WTC11 (cell line): Measurements from ENCODE around the gene IL10RA. TPM values are rescaled to one million over a fixed set of nuclear protein-coding genes. Genes with fewer than 3 reads are reported as not detected.
A peak's percentile ranks its signal among the peaks of the same experiment; 100 is the strongest.

Experiments
- ATAC-seq: fragments of 200-7000 bp; cut with Tn5 transposase; 2 replicates; pipeline ENCODE4 v1.10.0; 2021; ENCODE audit warnings: mild to moderate bottlenecking, moderate library complexity
- CTCF ChIA-PET: fragments of 300-600 bp; sonication (Branson Sonifier 250); formaldehyde crosslinking; loops from one replicate; lab custom pipeline; 2021; ENCODE audit warnings: antibody characterized with exemption; lab: Charles Lee
- POLR2A ChIA-PET: fragments of 350-600 bp; sonication (Branson Sonifier 250); formaldehyde crosslinking; loops from one replicate; lab custom pipeline; 2021; ENCODE audit warnings: antibody characterized with exemption; lab: Charles Lee
- DNase-seq: peaks from one replicate; pipeline ENCODE4 v3.0.0; 2021; ENCODE audit warnings: low spot score
- H3K27ac Mint-ChIP-seq: 2 replicates; pipeline ENCODE4 v1.8.0; 2021; ENCODE audit warnings: mixed read lengths
- H3K27me3 Mint-ChIP-seq: 2 replicates; pipeline ENCODE4 v1.8.0; 2021; ENCODE audit warnings: low read depth, mild to moderate bottlenecking, moderate library complexity, mixed read lengths
- H3K36me3 Mint-ChIP-seq: 2 replicates; pipeline ENCODE4 v1.8.0; 2021; ENCODE audit warnings: mixed read lengths
- H3K4me1 Mint-ChIP-seq: 2 replicates; pipeline ENCODE4 v1.8.0; 2022; ENCODE audit warnings: mixed read lengths
- H3K4me3 Mint-ChIP-seq: 2 replicates; pipeline ENCODE4 v1.8.0; 2021; ENCODE audit warnings: mild to moderate bottlenecking, moderate library complexity, mixed read lengths
- H3K9me3 Mint-ChIP-seq: 2 replicates; pipeline ENCODE4 v1.8.0; 2021; ENCODE audit warnings: mixed read lengths
- ATF1 ChIP-seq: sonication (generic); formaldehyde crosslinking; IDR thresholded peaks from 2 replicates; pipeline ENCODE4 v1.8.1; 2023; ENCODE audit warnings: mild to moderate bottlenecking, moderate library complexity, missing genetic modification reagents
- ELF4 ChIP-seq: sonication (generic); formaldehyde crosslinking; IDR thresholded peaks from 2 replicates; pipeline ENCODE4 v1.8.1; 2022; ENCODE audit warnings: low read depth, mild to moderate bottlenecking, moderate library complexity, missing genetic modification reagents
- EMX1 ChIP-seq: fragments of 250-450 bp; sonication (Bioruptor Pico); IDR thresholded peaks from 2 replicates; pipeline ENCODE4 v1.8.0; 2021; ENCODE audit warnings: mild to moderate bottlenecking
- JUN ChIP-seq: sonication (generic); formaldehyde crosslinking; IDR thresholded peaks from 2 replicates; pipeline ENCODE4 v1.8.0; 2023; ENCODE audit warnings: mild to moderate bottlenecking, missing genetic modification reagents
- NFYB ChIP-seq: sonication (generic); formaldehyde crosslinking; conservative IDR thresholded peaks from 2 replicates; pipeline ENCODE4 v1.8.0; 2022; ENCODE audit warnings: low read depth, missing genetic modification reagents
- OVOL2 ChIP-seq: fragments of 250-450 bp; sonication (Bioruptor Pico); IDR thresholded peaks from 2 replicates; pipeline ENCODE4 v1.9.0; 2021; ENCODE audit warnings: mild to moderate bottlenecking, borderline replicate concordance
- SOX15 ChIP-seq: fragments of 250-450 bp; sonication (Bioruptor Pico); IDR thresholded peaks from 2 replicates; pipeline ENCODE4 v1.9.0; 2021; ENCODE audit warnings: mild to moderate bottlenecking
- TCF7 ChIP-seq: sonication (generic); formaldehyde crosslinking; IDR thresholded peaks from 2 replicates; pipeline ENCODE4 v1.8.0; 2022; ENCODE audit warnings: mild to moderate bottlenecking, low read depth, missing genetic modification reagents, moderate library complexity
- TEAD1 ChIP-seq: sonication (generic); formaldehyde crosslinking; IDR thresholded peaks from 2 replicates; pipeline ENCODE4 v1.8.0; 2022; ENCODE audit warnings: mild to moderate bottlenecking, missing genetic modification reagents
- ZNF232 ChIP-seq: sonication (generic); formaldehyde crosslinking; IDR thresholded peaks from 2 replicates; pipeline ENCODE4 v1.8.0; 2022; ENCODE audit warnings: mild to moderate bottlenecking, missing genetic modification reagents
- ZNF416 ChIP-seq: fragments of 250-450 bp; sonication (Bioruptor Pico); IDR thresholded peaks from 2 replicates; pipeline ENCODE4 v1.9.0; 2021; ENCODE audit warnings: mild to moderate bottlenecking, inconsistent platforms
- total RNA-seq: library from RNA; stranded (reverse); gene quantifications from 3 replicates; pipeline ENCODE4 v1.2.3, GENCODE V29; 2021
- TF ChIP-seq, protein P1 (sequence below): sonication (generic); formaldehyde crosslinking; IDR thresholded peaks from 2 replicates; pipeline ENCODE4 v1.8.1; 2023; ENCODE audit warnings: mild to moderate bottlenecking, missing genetic modification reagents
- TF ChIP-seq, protein P2 (sequence below): fragments of 250-450 bp; sonication (Bioruptor Pico); IDR thresholded peaks from 2 replicates; pipeline ENCODE4 v1.8.0; 2021; ENCODE audit warnings: mild to moderate bottlenecking
- TF ChIP-seq, protein P3 (sequence below): sonication (generic); formaldehyde crosslinking; IDR thresholded peaks from 2 replicates; pipeline ENCODE4 v1.8.1; 2023; ENCODE audit warnings: mild to moderate bottlenecking, moderate library complexity, missing genetic modification reagents
- TF ChIP-seq, protein P4 (sequence below): fragments of 200-600 bp; IDR thresholded peaks from 2 replicates; pipeline ENCODE4 v1.8.0; 2022; ENCODE audit warnings: antibody characterized with exemption

The IL10RA gene
- total RNA-seq, 1 experiment from 2014 or later = 0.74 TPM

DNA sequence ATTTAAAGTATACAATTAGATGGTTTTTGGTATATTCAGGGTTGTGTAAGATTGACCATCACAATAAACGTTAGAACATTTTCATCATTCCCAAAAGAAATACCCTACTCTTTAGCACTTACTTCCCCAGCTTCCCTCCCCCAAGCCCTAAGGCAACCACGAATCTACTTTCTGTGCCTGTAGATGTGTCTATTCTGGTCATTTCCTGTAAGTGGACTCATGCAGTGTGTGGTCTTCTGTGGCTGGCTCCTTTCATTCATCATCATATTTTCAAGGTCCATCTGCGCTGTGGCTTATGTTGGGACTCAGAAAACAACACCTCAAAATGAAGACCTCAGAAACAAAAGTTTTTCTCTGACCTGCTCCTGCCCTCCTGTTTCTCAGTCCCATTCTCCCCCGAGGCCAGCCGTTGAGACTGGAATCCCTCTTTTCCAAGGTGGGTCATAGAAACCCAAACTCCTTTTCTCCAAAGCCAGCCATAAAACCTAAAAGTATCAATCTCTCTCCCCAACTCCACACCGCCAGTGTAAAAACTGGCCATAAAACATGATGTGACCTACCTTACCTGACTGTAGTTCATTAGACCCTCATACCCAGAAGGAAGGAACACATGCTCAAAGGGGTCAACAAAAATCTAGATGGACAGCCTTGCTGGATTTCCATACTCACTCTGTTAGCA is 44.1 kb upstream of the IL10RA start:
- POLR2A ChIA-PET = no interaction called here
- Mint-ChIP-seq H3K4me1 (no peaks in the 10 kb centered on the region), H3K4me3 (no peak overlapping the region), H3K27ac (no peak overlapping the region), H3K36me3 (no peaks in the 10 kb centered on the region), H3K9me3 (no peaks in the 10 kb centered on the region), H3K27me3 (no peaks in the 10 kb centered on the region)
- no peak for TF ChIP-seq ATF1
- DNase-seq (no peak), ATAC-seq (no peak)
- CTCF ChIA-PET = interaction anchor here (10.5 kb wide), 1 partner anchor 122 kb away, joined by 336 read pairs; the partner anchor contains the start of gene FXYD2

DNA sequence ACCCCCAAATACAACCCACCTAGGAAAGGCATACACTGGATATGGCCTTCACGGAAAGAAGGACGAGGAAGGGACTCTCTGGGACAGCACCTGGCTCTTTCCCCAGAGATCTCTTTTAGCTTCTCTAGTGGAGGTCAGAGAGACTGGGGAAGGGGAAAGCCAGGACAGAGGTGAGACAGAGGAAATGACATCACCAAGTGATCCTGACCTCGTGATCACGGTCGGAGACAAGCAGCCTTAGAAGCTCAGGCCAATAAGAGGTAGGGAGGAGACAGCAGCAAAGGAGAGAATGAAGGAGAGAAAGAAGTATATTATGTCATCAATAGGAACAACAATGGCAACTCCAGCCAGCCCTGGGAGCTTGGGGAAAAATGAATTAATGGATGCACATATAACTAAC is 41.6 kb upstream of the IL10RA start:
- ATAC-seq = no peak
- DNase-seq = no peak
- TF ChIP-seq OVOL2 (CRISPR knock-in tag) = no peak
- TF ChIP-seq JUN (CRISPR knock-in tag) = no peak
- TF ChIP-seq SOX15 (CRISPR knock-in tag) = no peak
- TF ChIP-seq, protein P1, sequence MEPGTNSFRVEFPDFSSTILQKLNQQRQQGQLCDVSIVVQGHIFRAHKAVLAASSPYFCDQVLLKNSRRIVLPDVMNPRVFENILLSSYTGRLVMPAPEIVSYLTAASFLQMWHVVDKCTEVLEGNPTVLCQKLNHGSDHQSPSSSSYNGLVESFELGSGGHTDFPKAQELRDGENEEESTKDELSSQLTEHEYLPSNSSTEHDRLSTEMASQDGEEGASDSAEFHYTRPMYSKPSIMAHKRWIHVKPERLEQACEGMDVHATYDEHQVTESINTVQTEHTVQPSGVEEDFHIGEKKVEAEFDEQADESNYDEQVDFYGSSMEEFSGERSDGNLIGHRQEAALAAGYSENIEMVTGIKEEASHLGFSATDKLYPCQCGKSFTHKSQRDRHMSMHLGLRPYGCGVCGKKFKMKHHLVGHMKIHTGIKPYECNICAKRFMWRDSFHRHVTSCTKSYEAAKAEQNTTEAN (CRISPR knock-in tag) = no peak
- no peak for TF ChIP-seq EMX1 (CRISPR knock-in tag)
- TF ChIP-seq ELF4 (CRISPR knock-in tag) = no peak
- TF ChIP-seq, protein P2, sequence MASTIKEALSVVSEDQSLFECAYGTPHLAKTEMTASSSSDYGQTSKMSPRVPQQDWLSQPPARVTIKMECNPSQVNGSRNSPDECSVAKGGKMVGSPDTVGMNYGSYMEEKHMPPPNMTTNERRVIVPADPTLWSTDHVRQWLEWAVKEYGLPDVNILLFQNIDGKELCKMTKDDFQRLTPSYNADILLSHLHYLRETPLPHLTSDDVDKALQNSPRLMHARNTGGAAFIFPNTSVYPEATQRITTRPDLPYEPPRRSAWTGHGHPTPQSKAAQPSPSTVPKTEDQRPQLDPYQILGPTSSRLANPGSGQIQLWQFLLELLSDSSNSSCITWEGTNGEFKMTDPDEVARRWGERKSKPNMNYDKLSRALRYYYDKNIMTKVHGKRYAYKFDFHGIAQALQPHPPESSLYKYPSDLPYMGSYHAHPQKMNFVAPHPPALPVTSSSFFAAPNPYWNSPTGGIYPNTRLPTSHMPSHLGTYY (CRISPR knock-in tag) = no peak
- no peak for TF ChIP-seq TCF7 (CRISPR knock-in tag)
- no peak for TF ChIP-seq NFYB
- TF ChIP-seq ZNF416 = no peak
- no peak for TF ChIP-seq TEAD1 (CRISPR knock-in tag)
- TF ChIP-seq, protein P3, sequence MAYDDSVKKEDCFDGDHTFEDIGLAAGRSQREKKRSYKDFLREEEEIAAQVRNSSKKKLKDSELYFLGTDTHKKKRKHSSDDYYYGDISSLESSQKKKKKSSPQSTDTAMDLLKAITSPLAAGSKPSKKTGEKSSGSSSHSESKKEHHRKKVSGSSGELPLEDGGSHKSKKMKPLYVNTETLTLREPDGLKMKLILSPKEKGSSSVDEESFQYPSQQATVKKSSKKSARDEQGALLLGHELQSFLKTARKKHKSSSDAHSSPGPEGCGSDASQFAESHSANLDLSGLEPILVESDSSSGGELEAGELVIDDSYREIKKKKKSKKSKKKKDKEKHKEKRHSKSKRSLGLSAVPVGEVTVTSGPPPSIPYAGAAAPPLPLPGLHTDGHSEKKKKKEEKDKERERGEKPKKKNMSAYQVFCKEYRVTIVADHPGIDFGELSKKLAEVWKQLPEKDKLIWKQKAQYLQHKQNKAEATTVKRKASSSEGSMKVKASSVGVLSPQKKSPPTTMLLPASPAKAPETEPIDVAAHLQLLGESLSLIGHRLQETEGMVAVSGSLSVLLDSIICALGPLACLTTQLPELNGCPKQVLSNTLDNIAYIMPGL (CRISPR knock-in tag) = no peak
- no peaks in the 10 kb centered on the region for H3K36me3 Mint-ChIP-seq
- ChIA-PET POLR2A (no interaction called here), CTCF (interaction anchor here (0.9 to 10.5 kb wide), 14 partner anchors 10 to 136 kb away, joined by 3 to 336 read pairs (median 23); partner anchors contain the start of genes FXYD2 and FXYD6)
- H3K27me3 Mint-ChIP-seq = no peaks in the 10 kb centered on the region
- H3K4me3 Mint-ChIP-seq = no peak overlapping the region
- H3K27ac Mint-ChIP-seq = no peak overlapping the region
- no peaks in the 10 kb centered on the region for H3K4me1 Mint-ChIP-seq
- no peaks in the 10 kb centered on the region for H3K9me3 Mint-ChIP-seq

DNA sequence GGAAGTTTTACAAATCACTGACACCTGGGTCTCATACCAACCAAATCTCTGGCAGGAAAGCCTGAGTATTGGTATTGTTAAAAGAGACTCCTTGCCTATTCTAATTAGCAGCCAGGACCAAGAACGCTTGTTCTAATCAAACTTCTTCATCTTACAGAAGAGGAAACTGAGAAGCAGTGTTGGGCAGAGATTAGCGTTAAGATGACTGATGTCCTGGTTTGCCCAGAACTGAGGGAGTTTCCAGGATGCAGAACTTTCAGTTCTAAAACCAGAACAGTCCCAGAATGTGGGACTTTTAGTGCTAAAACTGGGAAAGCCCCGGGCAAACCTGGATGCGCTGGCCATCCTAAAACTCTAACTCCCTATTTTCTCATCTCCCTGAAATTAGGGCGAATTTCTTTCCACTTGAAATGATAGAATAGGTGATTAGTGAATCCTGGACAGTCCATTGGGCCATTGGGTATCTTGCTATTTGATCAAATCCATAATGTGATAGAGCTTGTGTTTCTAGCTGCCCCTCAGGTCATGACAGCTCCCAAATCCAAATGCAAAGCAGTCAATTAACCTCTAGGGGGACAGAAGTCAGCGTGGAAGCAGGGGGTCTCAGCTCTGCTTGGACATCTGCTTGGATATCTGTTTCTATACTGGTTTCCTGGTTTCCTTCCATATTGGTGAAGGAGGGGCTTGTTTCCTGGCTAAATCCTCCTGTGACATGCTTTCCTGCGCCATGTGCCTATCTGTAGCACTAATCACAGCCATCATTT is 41.0 kb upstream of the IL10RA start:
- Mint-ChIP-seq H3K9me3 (no peaks in the 10 kb centered on the region), H3K4me1 (no peaks in the 10 kb centered on the region), H3K27me3 (no peaks in the 10 kb centered on the region), H3K36me3 (no peaks in the 10 kb centered on the region), H3K27ac (no peak overlapping the region), H3K4me3 (no peak overlapping the region)
- DNase-seq = no peak
- TF ChIP-seq ZNF232 (CRISPR knock-in tag) = no peak
- TF ChIP-seq, protein P4, sequence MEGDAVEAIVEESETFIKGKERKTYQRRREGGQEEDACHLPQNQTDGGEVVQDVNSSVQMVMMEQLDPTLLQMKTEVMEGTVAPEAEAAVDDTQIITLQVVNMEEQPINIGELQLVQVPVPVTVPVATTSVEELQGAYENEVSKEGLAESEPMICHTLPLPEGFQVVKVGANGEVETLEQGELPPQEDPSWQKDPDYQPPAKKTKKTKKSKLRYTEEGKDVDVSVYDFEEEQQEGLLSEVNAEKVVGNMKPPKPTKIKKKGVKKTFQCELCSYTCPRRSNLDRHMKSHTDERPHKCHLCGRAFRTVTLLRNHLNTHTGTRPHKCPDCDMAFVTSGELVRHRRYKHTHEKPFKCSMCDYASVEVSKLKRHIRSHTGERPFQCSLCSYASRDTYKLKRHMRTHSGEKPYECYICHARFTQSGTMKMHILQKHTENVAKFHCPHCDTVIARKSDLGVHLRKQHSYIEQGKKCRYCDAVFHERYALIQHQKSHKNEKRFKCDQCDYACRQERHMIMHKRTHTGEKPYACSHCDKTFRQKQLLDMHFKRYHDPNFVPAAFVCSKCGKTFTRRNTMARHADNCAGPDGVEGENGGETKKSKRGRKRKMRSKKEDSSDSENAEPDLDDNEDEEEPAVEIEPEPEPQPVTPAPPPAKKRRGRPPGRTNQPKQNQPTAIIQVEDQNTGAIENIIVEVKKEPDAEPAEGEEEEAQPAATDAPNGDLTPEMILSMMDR = peak; percentile 11; the same call in 1 of the 2 replicates
- CTCF ChIA-PET = interaction anchor here (0.6 to 10.5 kb wide), 26 partner anchors 10 to 519 kb away, joined by 3 to 336 read pairs (median 6); partner anchors contain the start of genes FXYD2, FXYD6 and TMPRSS13
- no peak for ATAC-seq
- POLR2A ChIA-PET = no interaction called here
